SK-N-MC (cell line): ENCODE results near the gene ATP13A2.

Source experiments
- EZH2 ChIP-seq: fragments of 200-600 bp; sonication (generic); IDR thresholded peaks from one replicate; pipeline ENCODE4 v1.6.1; 2017; ENCODE audit warnings: antibody characterized with exemption
- FOXP2 ChIP-seq: optimal IDR thresholded peaks from 2 replicates; pipeline ENCODE3; 2011; ENCODE audit warnings: mild to moderate bottlenecking, moderate library complexity; ENCODE audit not compliant: insufficient read depth; ENCODE audit errors: extremely low read length, control extremely low read depth
- POLR2AphosphoS5 ChIP-seq: IDR thresholded peaks from 2 replicates; pipeline ENCODE4 v1.6.1; 2012; ENCODE audit warnings: mild to moderate bottlenecking, low read depth, low read length, borderline replicate concordance

DNA sequence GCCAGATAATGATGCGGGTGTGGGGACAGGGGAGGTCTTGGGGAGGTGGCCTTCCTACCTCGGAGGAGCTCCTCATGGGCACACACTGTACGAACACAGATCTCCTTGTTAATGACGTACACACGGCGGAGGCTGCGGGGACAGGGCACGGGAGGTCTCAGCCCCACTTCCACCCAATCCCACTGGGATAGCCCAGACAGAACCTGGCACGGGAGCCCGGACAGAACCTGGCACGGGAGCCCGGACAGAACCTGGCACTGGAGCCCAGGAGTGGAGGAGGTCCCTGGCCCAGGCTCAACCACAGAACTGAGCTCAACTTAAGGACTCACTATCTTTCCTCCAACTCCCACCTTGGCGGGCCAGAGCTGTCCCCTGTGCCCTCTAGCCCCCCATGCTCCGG, 36.5 kb downstream of the ATP13A2 start:
- TF ChIP-seq EZH2 (no peak), POLR2AphosphoS5 (no peak), FOXP2 (no peak)
